H1 (cell line): ENCODE measurements around the gene LAMA3. TPM values are rescaled to one million over a fixed set of nuclear protein-coding genes. Genes with fewer than 3 reads are reported as not detected.

Source experiments
- CTCF ChIA-PET: fragments of 300-600 bp; sonication (Branson Sonifier 250); formaldehyde crosslinking; loops from one replicate; lab custom pipeline; 2021; ENCODE audit not compliant: partially characterized antibody; lab: Charles Lee
- POLR2A ChIA-PET: fragments of 300-600 bp; sonication (Branson Sonifier 250); formaldehyde crosslinking; loops from one replicate; lab custom pipeline; 2021; ENCODE audit warnings: inconsistent platforms; ENCODE audit not compliant: partially characterized antibody; lab: Charles Lee
- DNase-seq, 2 experiments: peaks; one replicate each; pipeline versions ENCODE4 v3.0.0 to v3.0.0-alpha.2; 2010 to 2022; ENCODE audit warnings: low spot score in 2 of 2, low read depth in 1 of 2, mixed read lengths in 1 of 2
- FAIRE-seq: peaks from 2 replicates; lab custom pipeline; 2011; peaks lifted over from hg19 to GRCh38; lab: Jason Lieb, UNC
- H2AFZ ChIP-seq: 2 replicates; pipeline ENCODE4 v1.8.1; 2012; ENCODE audit warnings: low read length, inconsistent platforms
- H2AK5ac ChIP-seq: 2 replicates; pipeline ENCODE4 v1.6.1; 2013; ENCODE audit warnings: low read depth, low read length
- H2BK120ac ChIP-seq: replicated peaks from 2 replicates; pipeline ENCODE3; 2013; ENCODE audit warnings: low read depth, low read length, inconsistent platforms
- H2BK12ac ChIP-seq: 2 replicates; pipeline ENCODE4 v1.6.1; 2013; ENCODE audit warnings: low read depth, low read length
- H2BK15ac ChIP-seq: 2 replicates; pipeline ENCODE4 v1.6.1; 2013; ENCODE audit warnings: low read length
- H2BK20ac ChIP-seq: 2 replicates; pipeline ENCODE4 v1.6.1; 2013; ENCODE audit warnings: low read length
- H2BK5ac ChIP-seq: 2 replicates; pipeline ENCODE4 v1.6.1; 2013; ENCODE audit warnings: low read depth, low read length
- H3K14ac ChIP-seq: 2 replicates; pipeline ENCODE4 v1.6.1; 2013; ENCODE audit warnings: inconsistent platforms; ENCODE audit not compliant: insufficient read length
- H3K18ac ChIP-seq: 2 replicates; pipeline ENCODE4 v1.6.1; 2013; ENCODE audit warnings: low read length; ENCODE audit errors: extremely low read depth
- H3K23ac ChIP-seq: 2 replicates; pipeline ENCODE4 v1.6.1; 2013; ENCODE audit warnings: inconsistent platforms; ENCODE audit not compliant: insufficient read length
- H3K23me2 ChIP-seq: 2 replicates; pipeline ENCODE4 v1.6.1; 2013; ENCODE audit warnings: low read depth, low read length
- H3K27ac ChIP-seq: 2 replicates; pipeline ENCODE4 v1.6.1; 2011; ENCODE audit warnings: low read depth, low read length, inconsistent platforms
- H3K27me3 ChIP-seq, 4 experiments: replicated peaks in 1 of 4; 1 replicate in 1 of 4; 2 replicates in 3 of 4; pipeline versions ENCODE4 v1.6.1 to v1.8.1; 2011 to 2013; ENCODE audit warnings: low read length in 3 of 4, mild to moderate bottlenecking in 3 of 4, inconsistent platforms in 2 of 4, mixed read lengths in 2 of 4, moderate library complexity in 1 of 4; ENCODE audit not compliant: control insufficient read depth in 3 of 4, insufficient read depth in 3 of 4; ENCODE audit errors: extremely low read depth in 1 of 4
- H3K36me3 ChIP-seq, 4 experiments: 2 replicates each; pipeline versions ENCODE4 v1.6.1 to v1.8.1; 2011 to 2013; ENCODE audit warnings: mild to moderate bottlenecking in 4 of 4, low read length in 3 of 4, moderate library complexity in 2 of 4, control low read depth in 1 of 4, inconsistent platforms in 1 of 4; ENCODE audit not compliant: insufficient read depth in 4 of 4, control insufficient read depth in 2 of 4
- H3K4ac ChIP-seq: replicated peaks from 2 replicates; pipeline ENCODE3; 2013; ENCODE audit warnings: low read length, low read depth, mixed read lengths, inconsistent platforms; ENCODE audit not compliant: insufficient read length
- H3K4me1 ChIP-seq, 4 experiments: replicated peaks in 1 of 4; 1 replicate in 1 of 4; 2 replicates in 3 of 4; pipeline versions ENCODE4 v1.6.1 to v1.8.1; 2011 to 2013; ENCODE audit warnings: low read length in 3 of 4, inconsistent platforms in 2 of 4, mixed read lengths in 1 of 4; ENCODE audit not compliant: insufficient read depth in 4 of 4, control insufficient read depth in 3 of 4
- H3K4me2 ChIP-seq, 2 experiments: 2 replicates each; pipeline versions ENCODE4 v1.6.1 to v1.8.1; 2011 to 2013; ENCODE audit warnings: low read depth in 2 of 2, low read length in 2 of 2, control low read depth in 1 of 2, inconsistent platforms in 1 of 2, mild to moderate bottlenecking in 1 of 2; ENCODE audit not compliant: insufficient read depth in 1 of 2
- H3K4me3 ChIP-seq, 4 experiments: fragments of 200-600, 300-600 bp in 1 of 4; sonication (generic), shearing (Covaris generic), sonication (Bioruptor Twin) in 1 of 4; 2 replicates each; pipeline versions ENCODE4 v1.5.1 to v1.8.1; 2011 to 2016; ENCODE audit warnings: low read length in 4 of 4, low read depth in 3 of 4, control low read depth in 2 of 4, inconsistent platforms in 2 of 4, mild to moderate bottlenecking in 2 of 4, mixed read lengths in 1 of 4, moderate library complexity in 1 of 4; ENCODE audit not compliant: insufficient read depth in 2 of 4; ENCODE audit errors: extremely low read depth in 1 of 4
- H3K56ac ChIP-seq: replicated peaks from 2 replicates; pipeline ENCODE3; 2013; ENCODE audit warnings: low read depth, mild to moderate bottlenecking, mixed read lengths, low read length, inconsistent platforms; ENCODE audit not compliant: insufficient read length
- H3K79me1 ChIP-seq: 2 replicates; pipeline ENCODE4 v1.6.1; 2013; ENCODE audit warnings: low read depth, low read length, control low read depth
- H3K79me2 ChIP-seq, 2 experiments: 2 replicates each; pipeline versions ENCODE4 v1.6.1 to v1.8.1; 2012 to 2013; ENCODE audit warnings: low read length in 2 of 2, mild to moderate bottlenecking in 2 of 2, inconsistent platforms in 1 of 2; ENCODE audit not compliant: insufficient read depth in 2 of 2, control insufficient read depth in 1 of 2
- H3K9ac ChIP-seq, 4 experiments: replicated peaks in 1 of 4; 1 replicate in 1 of 4; 2 replicates in 3 of 4; pipeline versions ENCODE4 v1.6.1 to v1.8.1; 2011 to 2013; ENCODE audit warnings: low read depth in 3 of 4, low read length in 3 of 4, control low read depth in 2 of 4, mild to moderate bottlenecking in 2 of 4, moderate library complexity in 2 of 4, inconsistent platforms in 1 of 4; ENCODE audit errors: extremely low read depth in 1 of 4
- H3K9me3 ChIP-seq, 2 experiments: 2 replicates each; pipeline versions ENCODE4 v1.6.1 to v1.8.1; 2012 to 2013; ENCODE audit warnings: mild to moderate bottlenecking in 2 of 2, moderate library complexity in 2 of 2, control low read depth in 1 of 2, inconsistent platforms in 1 of 2, low read depth in 1 of 2, low read length in 1 of 2, mixed read lengths in 1 of 2; ENCODE audit not compliant: insufficient read depth in 2 of 2
- H4K20me1 ChIP-seq, 2 experiments: replicated peaks in 1 of 2; 2 replicates each; pipeline versions ENCODE3 to v1.8.1; 2011 to 2013; ENCODE audit warnings: inconsistent platforms in 2 of 2, low read length in 2 of 2, mild to moderate bottlenecking in 1 of 2; ENCODE audit not compliant: insufficient read depth in 2 of 2, control insufficient read depth in 1 of 2
- H4K5ac ChIP-seq: 2 replicates; pipeline ENCODE4 v1.6.1; 2013; ENCODE audit warnings: low read length, low read depth, mixed read lengths, inconsistent platforms; ENCODE audit not compliant: insufficient read length
- H4K8ac ChIP-seq: 2 replicates; pipeline ENCODE4 v1.8.0; 2013; ENCODE audit warnings: mild to moderate bottlenecking, moderate library complexity, low read length, inconsistent platforms; ENCODE audit not compliant: insufficient read depth; ENCODE audit errors: extremely low read depth
- H4K91ac ChIP-seq: replicated peaks from 2 replicates; pipeline ENCODE3; 2013; ENCODE audit warnings: low read length, mixed read lengths, inconsistent platforms; ENCODE audit not compliant: insufficient read length
- CBX8 ChIP-seq: fragments of 300-800, 300-1000 bp; sonication (generic); IDR thresholded peaks from 2 replicates; pipeline ENCODE4 v1.7.1; 2016; ENCODE audit warnings: low read depth, low read length, borderline replicate concordance
- CHD1 ChIP-seq: IDR thresholded peaks from 2 replicates; pipeline ENCODE4 v1.6.1; 2012; ENCODE audit warnings: low read depth, low read length, improper control_type of control experiment
- CREB1 ChIP-seq: IDR thresholded peaks from 2 replicates; pipeline ENCODE4 v1.6.1; 2012; ENCODE audit warnings: inconsistent platforms
- MAX ChIP-seq: IDR thresholded peaks from 2 replicates; pipeline ENCODE4 v1.6.1; 2012; ENCODE audit warnings: inconsistent platforms
- SAP30 ChIP-seq: fragments of 300-600 bp; sonication (generic); IDR thresholded peaks from 2 replicates; pipeline ENCODE4 v1.7.1; 2012; ENCODE audit warnings: low read length, moderate library complexity, mild to moderate bottlenecking, inconsistent platforms; ENCODE audit not compliant: insufficient read depth, insufficient replicate concordance
- SIN3A ChIP-seq, 2 experiments: IDR thresholded peaks in 1 of 2; conservative IDR thresholded peaks in 1 of 2; 2 replicates each; pipeline ENCODE4 v1.6.1; 2011 to 2012; ENCODE audit warnings: low read length in 2 of 2, improper control_type of control experiment in 1 of 2, low read depth in 1 of 2, mild to moderate bottlenecking in 1 of 2
- SUZ12 ChIP-seq: fragments of 200-600 bp; sonication (generic); IDR thresholded peaks from 2 replicates; pipeline ENCODE4 v1.6.1; 2012; ENCODE audit warnings: mild to moderate bottlenecking, inconsistent platforms, low read length, moderate library complexity, mixed read lengths
- TBP ChIP-seq: IDR thresholded peaks from 2 replicates; pipeline ENCODE4 v1.6.1; 2011; ENCODE audit warnings: low read depth, low read length, improper control_type of control experiment
- WGBS, 2 experiments: shearing (Covaris generic) in 1 of 2; methylation state at CpG; one replicate each; pipeline versions ENCODE4 v1.1.6 to v1.1.7; 2013 to 2015; ENCODE audit warnings: low lambda C conversion rate in 2 of 2, mixed read lengths in 2 of 2, inconsistent platforms in 1 of 2, low coverage in 1 of 2, missing lambda C conversion rate in 1 of 2; ENCODE audit not compliant: insufficient replicate concordance in 2 of 2, insufficient coverage in 1 of 2, insufficient read length in 1 of 2; ENCODE audit errors: extremely low coverage in 1 of 2, missing lambda C conversion rate in 1 of 2; 5-methylcytosine and 5-hydroxymethylcytosine counted together
- polyA plus RNA-seq, 7 experiments: library from polyadenylated mRNA; depleted of rRNA in 3 of 7; stranded (reverse) in 5 of 7; unstranded in 2 of 7; fragments of >200 nt in 5 of 7; fragments of 200-250 nt in 2 of 7; gene quantifications; 1 replicate in 5 of 7; 2 replicates in 1 of 7; 4 replicates in 1 of 7; pipeline versions ENCODE4 v1.2.1 to v1.2.3, GENCODE V29; 2011 to 2013; ENCODE audit warnings: missing spikeins in 2 of 7, mixed read lengths in 2 of 7
- total RNA-seq: library from RNA; stranded (reverse); fragmentation: NEBNext Ultra II Directional; extraction: Animal tissue kit (Norgen Biotek cat#: 25700); gene quantifications from 2 replicates; pipeline ENCODE4 v1.2.1, GENCODE V29; 2021

The LAMA3 gene
- total and polyA plus RNA-seq, 2 of the 8 experiments (the other 6 are each of a cell fraction or from before 2014, with no cell fraction given), result 0.76 to 5.0 TPM

DNA sequence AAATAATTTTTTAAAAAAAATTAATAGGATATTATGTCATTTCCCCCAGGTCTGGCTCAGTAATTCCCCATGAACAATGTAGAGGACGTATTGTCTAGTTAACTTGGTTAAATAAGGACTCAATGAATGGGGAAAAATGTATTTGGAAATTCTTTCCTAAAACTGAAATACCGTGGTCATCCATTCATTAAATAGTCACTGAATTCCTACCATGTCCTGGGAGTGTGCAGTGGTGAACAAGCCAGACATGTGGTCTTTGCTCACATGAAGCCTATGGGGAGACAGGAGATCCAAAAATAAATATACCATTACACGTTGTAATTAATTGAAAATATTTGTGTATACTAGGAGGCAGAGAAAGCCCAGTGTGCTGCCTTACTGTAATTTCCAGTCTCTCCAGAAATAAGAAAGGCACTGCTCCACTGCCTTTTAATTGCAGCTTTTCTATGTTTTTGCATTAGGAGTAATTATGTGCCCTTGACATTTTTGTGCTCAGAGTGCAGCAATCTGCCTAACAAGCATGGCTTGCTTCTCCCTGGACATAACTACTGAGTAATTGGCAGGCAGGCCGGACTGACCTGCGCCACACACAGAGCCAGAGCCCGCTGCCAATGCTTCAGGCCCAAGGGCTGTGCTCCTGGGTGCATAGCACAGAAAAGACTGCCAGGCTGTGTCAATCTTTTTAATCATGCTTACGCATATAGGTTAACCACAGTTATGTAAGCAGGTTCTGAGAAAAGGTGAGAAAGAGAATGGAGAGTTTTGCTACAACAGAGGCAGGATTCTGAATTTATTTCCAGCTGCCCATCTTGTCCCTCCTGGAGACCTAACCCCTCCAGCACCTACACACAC is 303.1 kb downstream of the LAMA3 start:
- H3K18ac ChIP-seq, result no peak overlapping the region
- WGBS, 2 experiments, result 85% methylated on average over 7 of the region's 7 CpGs; no CpG with 5 or more reads in 1 of the 2 experiments
- CTCF ChIA-PET, result interaction anchor here (1.6 kb wide), 1 partner anchor 74 kb away, joined by 4 read pairs; no protein-coding TSS in a partner anchor

More for the DNA sequence above, 303.1 kb downstream of the LAMA3 start:
- H3K23ac ChIP-seq, result no peak overlapping the region
- H4K91ac ChIP-seq, result no peak overlapping the region
- no peak overlapping the region for H2BK120ac ChIP-seq
- no peaks in the 10 kb centered on the region for H3K79me1 ChIP-seq
- H2AK5ac ChIP-seq, result no peak overlapping the region
- H3K9ac ChIP-seq, result no peak overlapping the region
- FAIRE-seq, result no peak
- no peak overlapping the region for H2BK20ac ChIP-seq
- DNase-seq, result no peak
- no peak overlapping the region for H2BK15ac ChIP-seq
- H3K4me1 ChIP-seq, result peaks cover 0 to 3% (median 0%) of the 10 kb centered on the region in 4 experiments; a peak in 1 of 7 replicates
- POLR2A ChIA-PET, result no interaction called here
- no peaks in the 10 kb centered on the region for H3K36me3 ChIP-seq
- H3K27me3 ChIP-seq, result no peaks in the 10 kb centered on the region
- TF ChIP-seq CHD1 (no peak), SUZ12 (no peak), CBX8 (no peak), TBP (no peak), SIN3A (conservative IDR thresholded peaks at IDR 0.05 in 1 of 2, IDR thresholded peaks at IDR 0.05 in 1 of 2; ENCODE audit: low read depth in 1 of 2, low read length in 2 of 2) (no peak), SAP30 (no peak), CREB1 (no peak), MAX (no peak)
- no peak overlapping the region for H3K4me3 ChIP-seq
- no peak overlapping the region for H2BK12ac ChIP-seq
- no peak overlapping the region for H2BK5ac ChIP-seq
- H3K56ac ChIP-seq, result no peak overlapping the region
- no peak overlapping the region for H3K27ac ChIP-seq
- H4K5ac ChIP-seq, result no peak overlapping the region
- H3K23me2 ChIP-seq, result no peaks in the 10 kb centered on the region
- no peak overlapping the region for H3K4ac ChIP-seq
- H3K4me2 ChIP-seq, result no peak overlapping the region
- H4K8ac ChIP-seq, result no peak overlapping the region
- H3K14ac ChIP-seq, result no peak overlapping the region
- no peak overlapping the region for H2AFZ ChIP-seq
- no peaks in the 10 kb centered on the region for H3K79me2 ChIP-seq
- no peaks in the 10 kb centered on the region for H4K20me1 ChIP-seq
- H3K9me3 ChIP-seq, result no peaks in the 10 kb centered on the region
